ENCODE results near the gene TCP10L.

TCP10L gene

DNA sequence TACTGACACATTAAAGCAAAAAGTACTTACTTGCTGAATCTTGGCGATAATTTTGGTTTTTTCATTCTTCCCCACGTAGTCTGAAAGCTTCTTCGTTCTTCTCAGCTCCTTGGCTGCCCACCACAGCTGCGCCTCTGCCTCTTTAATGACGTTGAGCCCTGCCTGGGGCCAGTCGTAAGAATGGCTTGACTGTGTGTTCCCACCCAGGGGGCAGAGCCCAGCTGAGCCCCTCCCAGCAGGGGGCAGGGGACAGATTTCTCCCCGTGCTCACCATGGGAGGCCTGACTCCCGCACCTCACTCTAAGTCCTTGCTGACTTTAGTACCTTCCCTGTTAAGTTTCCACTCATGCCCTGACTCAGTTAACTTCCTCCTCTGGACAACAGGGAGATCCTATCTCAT lies 17.8 kb upstream of the TCP10L start:
- TF ChIP-seq FOXM1 (IDR thresholded peaks at IDR 0.05; ENCODE audit: borderline replicate concordance, low read depth), result no peak
- no peak for TF ChIP-seq EGR1 (IDR thresholded peaks at IDR 0.05)
- no peak for TF ChIP-seq EP300 (IDR thresholded peaks at IDR 0.05; ENCODE audit: borderline replicate concordance)
- no peak for TF ChIP-seq TCF12 (IDR thresholded peaks at IDR 0.05; ENCODE audit: low read depth)
- TF ChIP-seq CREB1 (IDR thresholded peaks at IDR 0.05; ENCODE audit: low read depth), result no peak
- TF ChIP-seq YY1 (IDR thresholded peaks at IDR 0.05; ENCODE audit: low read depth), result no peak
- TF ChIP-seq, protein P1, sequence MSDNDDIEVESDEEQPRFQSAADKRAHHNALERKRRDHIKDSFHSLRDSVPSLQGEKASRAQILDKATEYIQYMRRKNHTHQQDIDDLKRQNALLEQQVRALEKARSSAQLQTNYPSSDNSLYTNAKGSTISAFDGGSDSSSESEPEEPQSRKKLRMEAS (IDR thresholded peaks at IDR 0.05), result no peak
- TF ChIP-seq, protein P2, sequence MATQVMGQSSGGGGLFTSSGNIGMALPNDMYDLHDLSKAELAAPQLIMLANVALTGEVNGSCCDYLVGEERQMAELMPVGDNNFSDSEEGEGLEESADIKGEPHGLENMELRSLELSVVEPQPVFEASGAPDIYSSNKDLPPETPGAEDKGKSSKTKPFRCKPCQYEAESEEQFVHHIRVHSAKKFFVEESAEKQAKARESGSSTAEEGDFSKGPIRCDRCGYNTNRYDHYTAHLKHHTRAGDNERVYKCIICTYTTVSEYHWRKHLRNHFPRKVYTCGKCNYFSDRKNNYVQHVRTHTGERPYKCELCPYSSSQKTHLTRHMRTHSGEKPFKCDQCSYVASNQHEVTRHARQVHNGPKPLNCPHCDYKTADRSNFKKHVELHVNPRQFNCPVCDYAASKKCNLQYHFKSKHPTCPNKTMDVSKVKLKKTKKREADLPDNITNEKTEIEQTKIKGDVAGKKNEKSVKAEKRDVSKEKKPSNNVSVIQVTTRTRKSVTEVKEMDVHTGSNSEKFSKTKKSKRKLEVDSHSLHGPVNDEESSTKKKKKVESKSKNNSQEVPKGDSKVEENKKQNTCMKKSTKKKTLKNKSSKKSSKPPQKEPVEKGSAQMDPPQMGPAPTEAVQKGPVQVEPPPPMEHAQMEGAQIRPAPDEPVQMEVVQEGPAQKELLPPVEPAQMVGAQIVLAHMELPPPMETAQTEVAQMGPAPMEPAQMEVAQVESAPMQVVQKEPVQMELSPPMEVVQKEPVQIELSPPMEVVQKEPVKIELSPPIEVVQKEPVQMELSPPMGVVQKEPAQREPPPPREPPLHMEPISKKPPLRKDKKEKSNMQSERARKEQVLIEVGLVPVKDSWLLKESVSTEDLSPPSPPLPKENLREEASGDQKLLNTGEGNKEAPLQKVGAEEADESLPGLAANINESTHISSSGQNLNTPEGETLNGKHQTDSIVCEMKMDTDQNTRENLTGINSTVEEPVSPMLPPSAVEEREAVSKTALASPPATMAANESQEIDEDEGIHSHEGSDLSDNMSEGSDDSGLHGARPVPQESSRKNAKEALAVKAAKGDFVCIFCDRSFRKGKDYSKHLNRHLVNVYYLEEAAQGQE (IDR thresholded peaks at IDR 0.05; ENCODE audit: low read depth), result no peak
- no peak for TF ChIP-seq TAF1 (IDR thresholded peaks at IDR 0.05; ENCODE audit: low read depth)
- TF ChIP-seq NFIC (IDR thresholded peaks at IDR 0.05), result no peak

DNA sequence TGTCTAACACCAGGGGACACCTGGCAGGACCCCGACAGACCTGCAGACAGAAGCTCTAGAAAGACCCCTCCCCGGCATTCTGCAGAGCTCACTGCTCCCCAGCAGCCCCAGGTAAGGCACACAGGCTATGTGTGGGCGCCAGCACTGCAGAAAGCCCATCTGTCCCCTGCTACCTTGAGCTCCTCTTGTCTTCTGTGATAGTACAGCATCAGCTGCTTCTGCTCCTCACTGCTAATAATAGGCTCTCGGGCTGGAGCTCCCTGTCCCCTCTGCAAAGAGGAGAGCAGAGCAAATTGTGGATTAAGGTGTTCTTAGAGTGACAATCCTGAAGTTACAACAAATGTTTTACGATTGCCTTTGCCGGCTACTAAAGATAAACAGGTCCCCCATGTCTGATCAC lies 16.8 kb upstream of the TCP10L start:
- TF ChIP-seq, protein P2 (IDR thresholded peaks at IDR 0.05; ENCODE audit: low read depth), result no peak

DNA sequence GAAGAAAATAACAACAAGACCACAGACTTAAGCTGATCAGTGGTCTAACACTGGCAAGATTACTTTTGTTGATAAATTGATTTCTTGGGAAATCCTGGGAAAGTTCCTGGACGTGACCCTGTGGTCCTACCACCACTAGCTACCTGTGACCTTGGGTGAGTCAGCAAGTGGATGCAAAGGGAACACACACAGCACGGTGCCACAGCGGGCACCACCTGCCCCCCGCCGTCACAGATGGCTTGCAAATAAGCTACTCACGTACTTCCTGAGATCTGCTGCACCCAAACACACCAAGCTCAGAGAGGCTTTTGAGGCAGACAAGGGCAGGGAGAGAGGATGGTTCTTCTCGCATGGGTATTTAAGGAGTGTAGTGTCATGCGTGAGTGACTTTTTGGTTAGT lies 14.2 kb upstream of the TCP10L start:
- no peak for TF ChIP-seq NFIC (IDR thresholded peaks at IDR 0.05)
- TF ChIP-seq, protein P3, sequence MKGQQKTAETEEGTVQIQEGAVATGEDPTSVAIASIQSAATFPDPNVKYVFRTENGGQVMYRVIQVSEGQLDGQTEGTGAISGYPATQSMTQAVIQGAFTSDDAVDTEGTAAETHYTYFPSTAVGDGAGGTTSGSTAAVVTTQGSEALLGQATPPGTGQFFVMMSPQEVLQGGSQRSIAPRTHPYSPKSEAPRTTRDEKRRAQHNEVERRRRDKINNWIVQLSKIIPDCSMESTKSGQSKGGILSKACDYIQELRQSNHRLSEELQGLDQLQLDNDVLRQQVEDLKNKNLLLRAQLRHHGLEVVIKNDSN (IDR thresholded peaks at IDR 0.05), result no peak
- TF ChIP-seq, protein P1 (IDR thresholded peaks at IDR 0.05), result no peak

DNA sequence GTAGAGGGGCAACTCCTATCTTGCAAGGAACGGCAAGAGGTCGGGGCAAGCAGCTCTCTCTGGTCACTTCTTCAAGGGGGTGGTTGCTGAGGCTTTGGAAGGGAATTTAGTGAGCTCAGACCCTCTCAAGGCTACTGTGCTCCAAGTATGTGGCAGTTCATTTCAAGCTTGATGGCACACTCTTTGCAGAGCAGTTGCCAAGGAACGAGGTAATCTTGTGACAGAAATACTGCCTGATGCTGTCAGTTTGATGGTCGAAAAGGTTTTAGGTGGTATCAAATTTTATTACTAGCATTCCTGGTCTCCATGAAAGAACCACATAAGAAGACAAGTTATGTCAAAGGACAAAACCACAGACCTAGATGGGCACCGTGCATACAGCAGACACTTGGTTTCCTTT lies 13.8 kb upstream of the TCP10L start:
- TF ChIP-seq CEBPB (IDR thresholded peaks at IDR 0.05) (no peak), TEAD4 (IDR thresholded peaks at IDR 0.05) (no peak), NFIC (IDR thresholded peaks at IDR 0.05) (no peak), CREB1 (IDR thresholded peaks at IDR 0.05; ENCODE audit: low read depth) (no peak), EGR1 (IDR thresholded peaks at IDR 0.05) (no peak), TAF1 (IDR thresholded peaks at IDR 0.05; ENCODE audit: low read depth) (no peak), EP300 (IDR thresholded peaks at IDR 0.05; ENCODE audit: borderline replicate concordance) (no peak), FOXM1 (IDR thresholded peaks at IDR 0.05; ENCODE audit: borderline replicate concordance, low read depth) (no peak), ZBTB7A (IDR thresholded peaks at IDR 0.05; ENCODE audit: low read depth) (no peak)
- TF ChIP-seq, protein P3 (IDR thresholded peaks at IDR 0.05), result no peak

DNA sequence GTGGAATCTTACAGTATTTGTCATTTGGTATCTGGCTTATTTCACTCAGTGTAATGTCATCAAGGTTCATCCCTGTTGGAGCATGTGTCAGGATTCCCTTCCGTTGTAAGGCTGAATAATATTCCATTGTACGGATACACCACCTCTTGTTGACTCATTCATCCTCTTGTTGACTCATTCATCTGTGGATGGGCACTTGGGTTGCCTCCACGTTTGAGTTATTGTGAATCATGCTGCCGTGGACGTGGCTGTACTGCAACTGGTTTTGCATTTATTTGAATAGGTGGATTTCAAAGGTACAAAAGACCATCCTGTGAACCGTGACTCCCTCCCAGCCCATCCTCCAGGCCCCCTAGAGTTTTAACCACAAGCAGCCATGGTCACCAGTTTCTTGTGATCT lies 11.9 kb upstream of the TCP10L start:
- no peak for TF ChIP-seq EGR1 (IDR thresholded peaks at IDR 0.05)
- no peak for TF ChIP-seq CEBPB (IDR thresholded peaks at IDR 0.05)

DNA sequence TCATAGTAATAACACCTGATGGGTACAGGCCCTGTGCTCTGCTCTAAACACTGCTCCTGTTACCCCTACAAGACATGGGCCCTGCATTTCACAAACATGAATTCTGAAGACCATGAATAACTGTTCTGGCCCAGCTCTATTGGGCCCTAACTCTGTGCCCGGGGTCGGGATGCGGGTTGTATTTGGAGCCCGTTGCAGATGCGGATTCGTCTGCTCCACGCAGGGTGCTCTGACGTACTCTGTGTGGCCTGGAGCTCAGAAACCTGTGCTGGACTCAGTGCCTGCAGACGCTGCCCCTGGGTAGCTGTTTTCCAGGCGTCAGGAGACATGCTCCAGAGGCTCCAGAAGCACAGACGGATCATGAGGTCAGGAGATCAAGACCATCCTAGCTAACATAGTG lies 10.1 kb upstream of the TCP10L start:
- TF ChIP-seq ZBTB7A (IDR thresholded peaks at IDR 0.05; ENCODE audit: low read depth) (no peak), EP300 (IDR thresholded peaks at IDR 0.05; ENCODE audit: borderline replicate concordance) (no peak), YY1 (IDR thresholded peaks at IDR 0.05; ENCODE audit: low read depth) (no peak), TEAD4 (IDR thresholded peaks at IDR 0.05) (no peak), CREB1 (IDR thresholded peaks at IDR 0.05; ENCODE audit: low read depth) (no peak), CEBPB (IDR thresholded peaks at IDR 0.05) (no peak), TAF1 (IDR thresholded peaks at IDR 0.05; ENCODE audit: low read depth) (no peak), TCF12 (IDR thresholded peaks at IDR 0.05; ENCODE audit: low read depth) (no peak), EGR1 (IDR thresholded peaks at IDR 0.05) (no peak), RAD21 (IDR thresholded peaks at IDR 0.05; ENCODE audit: low read depth) (no peak), FOXM1 (IDR thresholded peaks at IDR 0.05; ENCODE audit: borderline replicate concordance, low read depth) (no peak), NFIC (IDR thresholded peaks at IDR 0.05) (no peak)
- TF ChIP-seq, protein P3 (IDR thresholded peaks at IDR 0.05), result no peak
- TF ChIP-seq, protein P1 (IDR thresholded peaks at IDR 0.05), result no peak
- TF ChIP-seq, protein P2 (IDR thresholded peaks at IDR 0.05; ENCODE audit: low read depth), result no peak
